ENCODE data around the gene DNAJC6.

DNA sequence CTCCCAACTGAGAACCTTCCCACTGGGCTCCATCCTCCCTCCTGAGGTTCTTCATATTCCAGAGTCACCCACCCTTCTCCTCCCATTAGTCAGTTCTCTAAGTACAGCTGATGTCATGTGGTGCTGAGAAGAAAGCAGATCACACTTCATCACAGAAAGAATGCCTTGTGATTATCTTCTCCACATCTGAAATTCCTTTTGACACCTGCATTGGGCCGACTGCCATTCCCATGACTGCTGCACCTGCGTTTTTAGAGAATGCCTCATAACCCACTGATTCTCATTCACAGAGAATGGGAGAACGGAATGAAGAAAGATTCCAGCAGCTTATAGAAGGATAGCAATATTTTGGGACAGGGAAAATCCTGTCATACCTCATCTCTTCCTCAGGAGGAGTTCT lies 125.4 kb downstream of the DNAJC6 start:
- TF ChIP-seq, protein P1, sequence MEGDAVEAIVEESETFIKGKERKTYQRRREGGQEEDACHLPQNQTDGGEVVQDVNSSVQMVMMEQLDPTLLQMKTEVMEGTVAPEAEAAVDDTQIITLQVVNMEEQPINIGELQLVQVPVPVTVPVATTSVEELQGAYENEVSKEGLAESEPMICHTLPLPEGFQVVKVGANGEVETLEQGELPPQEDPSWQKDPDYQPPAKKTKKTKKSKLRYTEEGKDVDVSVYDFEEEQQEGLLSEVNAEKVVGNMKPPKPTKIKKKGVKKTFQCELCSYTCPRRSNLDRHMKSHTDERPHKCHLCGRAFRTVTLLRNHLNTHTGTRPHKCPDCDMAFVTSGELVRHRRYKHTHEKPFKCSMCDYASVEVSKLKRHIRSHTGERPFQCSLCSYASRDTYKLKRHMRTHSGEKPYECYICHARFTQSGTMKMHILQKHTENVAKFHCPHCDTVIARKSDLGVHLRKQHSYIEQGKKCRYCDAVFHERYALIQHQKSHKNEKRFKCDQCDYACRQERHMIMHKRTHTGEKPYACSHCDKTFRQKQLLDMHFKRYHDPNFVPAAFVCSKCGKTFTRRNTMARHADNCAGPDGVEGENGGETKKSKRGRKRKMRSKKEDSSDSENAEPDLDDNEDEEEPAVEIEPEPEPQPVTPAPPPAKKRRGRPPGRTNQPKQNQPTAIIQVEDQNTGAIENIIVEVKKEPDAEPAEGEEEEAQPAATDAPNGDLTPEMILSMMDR (conservative IDR thresholded peaks at IDR 0.05), result no peak
- TF ChIP-seq ZFX (IDR thresholded peaks at IDR 0.05), result no peak
